Endothelial cell of umbilical vein (primary cell): Measurements from ENCODE around the gene PPBP. TPM values are rescaled to one million over a fixed set of nuclear protein-coding genes. Genes with fewer than 3 reads are reported as not detected.
A peak's percentile ranks its signal among the peaks of the same experiment; 100 is the strongest.

Source experiments
- BruUV-seq: library from RNA; stranded (reverse); fragments of 400-500 nt; replicated peaks from 2 replicates; lab custom pipeline; 2021; lab: Mats Ljungman, UMichigan
- CTCF ChIA-PET: fragments of 300-600, 350-600 bp; sonication (Branson Sonifier 250); formaldehyde crosslinking; loops from one replicate; lab custom pipeline; 2021; ENCODE audit warnings: antibody characterized with exemption, inconsistent platforms; lab: Charles Lee
- POLR2A ChIA-PET: fragments of 300-600, 350-600 bp; sonication (Branson Sonifier 250); formaldehyde crosslinking; loops from one replicate; lab custom pipeline; 2021; ENCODE audit warnings: antibody characterized with exemption, inconsistent platforms; lab: Charles Lee
- DNase-seq: peaks from one replicate; pipeline ENCODE4 v3.0.0-alpha.2; 2011; ENCODE audit warnings: low read depth, low spot score
- FAIRE-seq: peaks from 2 replicates; lab custom pipeline; 2011; peaks lifted over from hg19 to GRCh38; lab: Jason Lieb, UNC
- H2AFZ ChIP-seq: 2 replicates; pipeline ENCODE4 v1.6.0; 2012; ENCODE audit warnings: low read depth, low read length, control low read depth, inconsistent platforms
- H3K27ac ChIP-seq: 2 replicates; pipeline ENCODE4 v1.5.1; 2011; ENCODE audit warnings: low read depth, mild to moderate bottlenecking, control low read depth, low read length, moderate library complexity; ENCODE audit not compliant: insufficient read depth
- H3K27me3 ChIP-seq, 2 experiments: 2 replicates each; pipeline versions ENCODE4 v1.6.0 to v1.6.1; 2011; ENCODE audit warnings: low read length in 2 of 2, mixed read lengths in 1 of 2; ENCODE audit not compliant: control insufficient read depth in 2 of 2, insufficient read depth in 2 of 2
- H3K36me3 ChIP-seq, 2 experiments: 2 replicates in 1 of 2; 3 replicates in 1 of 2; pipeline ENCODE4 v1.5.1; 2011; ENCODE audit warnings: low read length in 2 of 2, mild to moderate bottlenecking in 1 of 2, moderate library complexity in 1 of 2; ENCODE audit not compliant: control insufficient read depth in 2 of 2, insufficient read depth in 2 of 2; ENCODE audit errors: extremely low read depth in 1 of 2
- H3K4me1 ChIP-seq: 3 replicates; pipeline ENCODE4 v1.5.1; 2011; ENCODE audit warnings: mild to moderate bottlenecking, low read length; ENCODE audit not compliant: control insufficient read depth, insufficient read depth; ENCODE audit errors: extremely low read depth
- H3K4me2 ChIP-seq: 2 replicates; pipeline ENCODE4 v1.6.1; 2011; ENCODE audit warnings: low read length, control low read depth, mixed read lengths; ENCODE audit not compliant: insufficient read depth
- H3K4me3 ChIP-seq, 3 experiments: fragments of 200-600 bp in 1 of 3; sonication (generic), shearing (Covaris generic) in 1 of 3; replicated peaks in 1 of 3; 2 replicates each; pipeline ENCODE4 v1.5.1; 2011 to 2016; ENCODE audit warnings: control low read depth in 3 of 3, low read length in 3 of 3, mild to moderate bottlenecking in 2 of 3, inconsistent platforms in 1 of 3, low read depth in 1 of 3, moderate library complexity in 1 of 3; ENCODE audit not compliant: insufficient read depth in 1 of 3
- H3K79me2 ChIP-seq: 2 replicates; pipeline ENCODE4 v1.6.0; 2012; ENCODE audit warnings: low read length, inconsistent platforms; ENCODE audit not compliant: control insufficient read depth, insufficient read depth
- H3K9ac ChIP-seq: replicated peaks from 2 replicates; pipeline ENCODE3; 2011; ENCODE audit warnings: low read length, control low read depth; ENCODE audit not compliant: insufficient read depth; ENCODE audit errors: extremely low read depth
- H3K9me1 ChIP-seq: replicated peaks from 3 replicates; pipeline ENCODE4 v1.6.0; 2011; ENCODE audit warnings: mild to moderate bottlenecking, low read length; ENCODE audit not compliant: control insufficient read depth, insufficient read depth; ENCODE audit errors: extremely low read depth
- H3K9me3 ChIP-seq: replicated peaks from 2 replicates; pipeline ENCODE4 v1.5.1; 2012; ENCODE audit warnings: low read length, inconsistent platforms; ENCODE audit not compliant: control insufficient read depth, insufficient read depth
- H4K20me1 ChIP-seq: replicated peaks from 2 replicates; pipeline ENCODE3; 2011; ENCODE audit warnings: mild to moderate bottlenecking, low read length; ENCODE audit not compliant: control insufficient read depth, insufficient read depth; ENCODE audit errors: extremely low read depth
- MYC ChIP-seq: IDR thresholded peaks from one replicate; pipeline ENCODE4 v1.6.1; 2011; ENCODE audit warnings: mild to moderate bottlenecking, low read depth, low read length
- POLR2A ChIP-seq: IDR thresholded peaks from 2 replicates; pipeline ENCODE4 v1.6.1; 2012; ENCODE audit warnings: low read depth, mild to moderate bottlenecking, control low read depth, low read length
- dilution Hi-C: fragments of 300-500 bp; cut with MboI; formaldehyde crosslinking; loops from one replicate; pipeline ENCODE4 v1.15.0; 2019; ENCODE audit warnings: low sequenced_read_pairs; ENCODE audit not compliant: extremely low pct_ligation_motif_present
- intact Hi-C: fragments of 100-400 bp; cut with micrococcal nuclease; formaldehyde crosslinking; loops from one replicate; pipeline ENCODE4 v1.10.0; 2022
- polyA plus RNA-seq, 4 experiments: library from polyadenylated mRNA; depleted of rRNA in 3 of 4; stranded (reverse) in 3 of 4; unstranded in 1 of 4; fragments of >200 nt; gene quantifications; 2 replicates each; pipeline versions ENCODE4 v1.2.1 to v1.2.3, GENCODE V29; 2011 to 2012; ENCODE audit warnings: missing spikeins in 1 of 4
- total RNA-seq: library from RNA; stranded (reverse); gene quantifications from 2 replicates; pipeline ENCODE4 v1.2.3, GENCODE V29; 2021
- TF ChIP-seq, protein P1 (sequence below), 2 donors: IDR thresholded peaks; 1 replicate in 1 of 2; 2 replicates in 1 of 2; pipeline ENCODE4 v1.5.1; 2011; ENCODE audit warnings: low read length in 2 of 2, mild to moderate bottlenecking in 2 of 2, moderate library complexity in 2 of 2, control low read depth in 1 of 2, inconsistent platforms in 1 of 2, low read depth in 1 of 2; ENCODE audit not compliant: insufficient read depth in 1 of 2; ENCODE audit errors: extremely low read depth in 1 of 2
- TF ChIP-seq, protein P2 (sequence below): IDR thresholded peaks from 2 replicates; pipeline ENCODE4 v1.6.1; 2011; ENCODE audit not compliant: insufficient read depth, insufficient read length

The PPBP gene
- total and polyA plus RNA-seq, 2 donors (not counting 3 experiments of a cell fraction or from before 2014, with no cell fraction given): not detected

DNA sequence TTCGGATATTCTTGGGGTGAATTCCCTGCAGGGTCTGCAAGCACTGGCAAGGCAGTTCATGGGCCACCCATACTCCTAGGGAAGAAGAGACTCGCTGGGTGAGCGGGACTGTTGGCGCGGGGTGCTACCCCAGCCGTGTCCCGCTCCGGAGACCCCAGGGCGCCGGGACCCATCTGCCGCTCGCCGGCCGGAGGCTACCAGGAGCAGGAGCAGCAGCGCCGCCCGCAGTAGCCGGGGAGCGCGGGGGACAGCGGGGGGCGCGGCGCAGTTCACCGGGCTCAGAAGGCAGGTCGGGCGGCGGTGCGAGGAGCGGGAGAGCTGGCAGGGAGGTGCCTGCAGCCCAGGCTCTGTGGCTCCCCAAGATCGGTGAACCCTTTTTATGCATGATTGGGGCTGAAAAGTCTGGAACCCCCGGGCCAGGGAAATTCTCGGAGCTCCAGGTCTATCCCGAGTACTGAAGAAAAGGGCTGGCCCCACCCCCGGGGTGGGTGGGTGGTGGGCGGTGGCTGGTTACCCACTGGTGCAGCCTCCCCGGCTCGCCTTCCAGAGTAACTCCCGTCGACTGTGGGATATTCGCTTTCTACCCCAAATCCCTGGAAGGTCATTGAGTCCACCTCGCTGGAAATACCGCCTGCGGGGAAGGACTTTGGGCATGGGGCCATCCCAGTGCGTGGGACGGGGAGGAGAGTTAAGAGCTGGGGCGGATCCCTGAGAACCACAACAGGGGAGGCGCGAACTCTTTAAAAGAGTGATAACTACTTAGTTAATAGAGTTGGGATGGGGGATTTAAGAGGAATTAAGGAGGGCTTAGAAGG lies 43.7 kb downstream of the PPBP start:
- TF ChIP-seq, protein P1, sequence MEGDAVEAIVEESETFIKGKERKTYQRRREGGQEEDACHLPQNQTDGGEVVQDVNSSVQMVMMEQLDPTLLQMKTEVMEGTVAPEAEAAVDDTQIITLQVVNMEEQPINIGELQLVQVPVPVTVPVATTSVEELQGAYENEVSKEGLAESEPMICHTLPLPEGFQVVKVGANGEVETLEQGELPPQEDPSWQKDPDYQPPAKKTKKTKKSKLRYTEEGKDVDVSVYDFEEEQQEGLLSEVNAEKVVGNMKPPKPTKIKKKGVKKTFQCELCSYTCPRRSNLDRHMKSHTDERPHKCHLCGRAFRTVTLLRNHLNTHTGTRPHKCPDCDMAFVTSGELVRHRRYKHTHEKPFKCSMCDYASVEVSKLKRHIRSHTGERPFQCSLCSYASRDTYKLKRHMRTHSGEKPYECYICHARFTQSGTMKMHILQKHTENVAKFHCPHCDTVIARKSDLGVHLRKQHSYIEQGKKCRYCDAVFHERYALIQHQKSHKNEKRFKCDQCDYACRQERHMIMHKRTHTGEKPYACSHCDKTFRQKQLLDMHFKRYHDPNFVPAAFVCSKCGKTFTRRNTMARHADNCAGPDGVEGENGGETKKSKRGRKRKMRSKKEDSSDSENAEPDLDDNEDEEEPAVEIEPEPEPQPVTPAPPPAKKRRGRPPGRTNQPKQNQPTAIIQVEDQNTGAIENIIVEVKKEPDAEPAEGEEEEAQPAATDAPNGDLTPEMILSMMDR (IDR thresholded peaks at IDR 0.05; ENCODE audit: extremely low read depth in 1 of 2, insufficient read depth in 1 of 2, low read depth in 1 of 2, low read length in 2 of 2): peak in 1 of 2 donors; percentile 12
- TF ChIP-seq, protein P2, sequence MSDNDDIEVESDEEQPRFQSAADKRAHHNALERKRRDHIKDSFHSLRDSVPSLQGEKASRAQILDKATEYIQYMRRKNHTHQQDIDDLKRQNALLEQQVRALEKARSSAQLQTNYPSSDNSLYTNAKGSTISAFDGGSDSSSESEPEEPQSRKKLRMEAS: no peak
- TF ChIP-seq POLR2A (no peak), MYC (no peak)
- Histone ChIP-seq H3K9me3 (no peaks in the 10 kb centered on the region), H3K4me2 (peak overlapping the region; percentile 76), H3K9me1 (no peaks in the 10 kb centered on the region), H3K79me2 (no peaks in the 10 kb centered on the region), H2AFZ (peak overlapping the region; percentile 95), H3K4me1 (peaks cover 5% of the 10 kb centered on the region), H3K4me3 (peak overlapping the region; percentile 53 to 62 (median 59)), H3K27me3 (peaks cover 0 to 3% of the 10 kb centered on the region in 2 experiments), H4K20me1 (no peaks in the 10 kb centered on the region), H3K36me3 (no peaks in the 10 kb centered on the region), H3K9ac (no peak overlapping the region), H3K27ac (no peak overlapping the region)
- ChIA-PET POLR2A (no interaction called here), CTCF (interaction anchor here (0.7 to 1.1 kb wide), 4 partner anchors 95 to 214 kb away, joined by 3 to 5 read pairs (median 4); partner anchors contain the start of genes CXCL2 and CXCL3)
- dilution Hi-C loops: no loop called here
- BruUV-seq: no TSS peak
- intact Hi-C loops: loop anchor here (1.0 to 5.0 kb wide), 2 partner anchors 93 to 190 kb away; partner anchors contain the start of gene CXCL3
- FAIRE-seq: no peak
- peak; percentile 24 for DNase-seq
